ENCODE measurements around the gene MTUS2.

Gene MTUS2

DNA sequence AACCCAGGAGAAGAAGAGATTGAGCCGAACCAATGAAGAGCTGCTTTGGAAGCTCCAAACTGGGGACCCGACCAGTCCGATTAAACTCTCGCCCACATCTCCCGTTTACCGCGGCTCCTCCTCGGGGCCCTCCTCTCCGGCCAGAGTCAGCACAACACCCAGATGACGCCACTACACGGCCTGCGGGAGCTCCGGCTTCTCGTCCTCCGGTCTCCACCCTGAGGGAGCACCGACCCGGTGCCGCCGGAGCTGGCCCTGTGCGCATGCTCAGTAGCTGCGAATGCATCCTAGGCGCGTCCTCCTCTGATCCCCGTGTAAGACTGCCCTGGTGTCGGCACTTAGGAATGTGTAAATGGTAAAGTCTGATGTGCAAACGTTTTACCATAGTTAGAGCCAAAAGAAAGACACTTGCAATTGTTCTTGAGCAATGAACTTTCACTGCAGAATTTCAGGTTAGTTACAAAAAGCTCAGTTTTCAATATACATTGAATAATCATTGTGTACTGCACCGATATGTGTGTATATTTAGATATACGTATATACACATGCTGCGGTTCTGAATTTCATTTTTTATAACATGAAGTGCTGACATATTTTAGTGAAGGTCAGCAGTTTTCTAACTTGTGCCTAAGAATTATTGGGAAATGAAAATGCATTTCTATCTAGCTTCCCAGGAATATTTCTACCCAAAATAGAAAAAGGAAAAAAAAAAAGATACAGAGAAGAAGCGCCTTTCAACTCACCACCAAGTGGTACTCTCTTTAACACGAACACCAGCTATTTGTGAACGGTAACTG lies 683.1 kb downstream of the MTUS2 start:
- H3K9me2 ChIP-seq (replicated peaks; ENCODE audit: control insufficient read depth, low read length): no peaks in the 10 kb centered on the region
- H3K4me2 ChIP-seq (ENCODE audit: low read length): no peak overlapping the region
- H3K27me3 ChIP-seq (ENCODE audit: control insufficient read depth, low read length): peaks cover 21% of the 10 kb centered on the region
- no peaks in the 10 kb centered on the region for H3K36me3 ChIP-seq (ENCODE audit: control insufficient read depth, low read length)
- no peak overlapping the region for H3K27ac ChIP-seq (ENCODE audit: low read depth, low read length)
- H3K9me3 ChIP-seq (ENCODE audit: control insufficient read depth, insufficient read depth, low read length): no peaks in the 10 kb centered on the region
- peaks cover 5% of the 10 kb centered on the region for H4K20me1 ChIP-seq (ENCODE audit: control insufficient read depth, insufficient read depth, low read depth, low read length)
- H3F3A ChIP-seq (ENCODE audit: control insufficient read depth, insufficient read depth): no peaks in the 10 kb centered on the region
- H3K4me1 ChIP-seq (ENCODE audit: control insufficient read depth, low read length): no peaks in the 10 kb centered on the region
- no peaks in the 10 kb centered on the region for H3K79me2 ChIP-seq (ENCODE audit: control insufficient read depth, low read length)
- H3K4me3 ChIP-seq (ENCODE audit: low read length): no peak overlapping the region
- no peak for TF ChIP-seq EZH2phosphoT487 (IDR thresholded peaks at IDR 0.05; ENCODE audit: borderline replicate concordance, low read length)
- TF ChIP-seq, protein P1, sequence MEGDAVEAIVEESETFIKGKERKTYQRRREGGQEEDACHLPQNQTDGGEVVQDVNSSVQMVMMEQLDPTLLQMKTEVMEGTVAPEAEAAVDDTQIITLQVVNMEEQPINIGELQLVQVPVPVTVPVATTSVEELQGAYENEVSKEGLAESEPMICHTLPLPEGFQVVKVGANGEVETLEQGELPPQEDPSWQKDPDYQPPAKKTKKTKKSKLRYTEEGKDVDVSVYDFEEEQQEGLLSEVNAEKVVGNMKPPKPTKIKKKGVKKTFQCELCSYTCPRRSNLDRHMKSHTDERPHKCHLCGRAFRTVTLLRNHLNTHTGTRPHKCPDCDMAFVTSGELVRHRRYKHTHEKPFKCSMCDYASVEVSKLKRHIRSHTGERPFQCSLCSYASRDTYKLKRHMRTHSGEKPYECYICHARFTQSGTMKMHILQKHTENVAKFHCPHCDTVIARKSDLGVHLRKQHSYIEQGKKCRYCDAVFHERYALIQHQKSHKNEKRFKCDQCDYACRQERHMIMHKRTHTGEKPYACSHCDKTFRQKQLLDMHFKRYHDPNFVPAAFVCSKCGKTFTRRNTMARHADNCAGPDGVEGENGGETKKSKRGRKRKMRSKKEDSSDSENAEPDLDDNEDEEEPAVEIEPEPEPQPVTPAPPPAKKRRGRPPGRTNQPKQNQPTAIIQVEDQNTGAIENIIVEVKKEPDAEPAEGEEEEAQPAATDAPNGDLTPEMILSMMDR (IDR thresholded peaks at IDR 0.05; ENCODE audit: low read depth, low read length, poor library complexity, severe bottlenecking): no peak

DNA sequence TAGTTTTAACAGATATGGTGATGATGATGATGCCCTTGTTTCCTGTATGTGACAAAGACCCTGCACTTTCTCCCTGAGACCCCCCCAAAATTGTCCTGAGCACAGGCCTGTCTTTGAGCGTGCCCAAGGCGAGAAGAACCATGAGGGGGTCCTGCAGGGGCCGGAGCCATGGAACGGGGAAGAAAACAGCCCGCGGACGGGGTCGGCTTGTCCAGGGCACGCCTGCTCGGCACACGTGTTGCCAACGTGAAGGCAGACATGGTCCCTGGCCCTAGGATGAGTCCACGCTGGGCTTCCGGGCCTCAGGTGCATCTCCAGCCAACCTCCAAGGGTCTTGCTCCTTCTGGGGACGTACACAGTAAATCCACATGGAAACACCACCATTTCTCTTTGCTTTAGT lies 684.6 kb downstream of the MTUS2 start:
- no peaks in the 10 kb centered on the region for H3K4me1 ChIP-seq (ENCODE audit: control insufficient read depth, low read length)

DNA sequence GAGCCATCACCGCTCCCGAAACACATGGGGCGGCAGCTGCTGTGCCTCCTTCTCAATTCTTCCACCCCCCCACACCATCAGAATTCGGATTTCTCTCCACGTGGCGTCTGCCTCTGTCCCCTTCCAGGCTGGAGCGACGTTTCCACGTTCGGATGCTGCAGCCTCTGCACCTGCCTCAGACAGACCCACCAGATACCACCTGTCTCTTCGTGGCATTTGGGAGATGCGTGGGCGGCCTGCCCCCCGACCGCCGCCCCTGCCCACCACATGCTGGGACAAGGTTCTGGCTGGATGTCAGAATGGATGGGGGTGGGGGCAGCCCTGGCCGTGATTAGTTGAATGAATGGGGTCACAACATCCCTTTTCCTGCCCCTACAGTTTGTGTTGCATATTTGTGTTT lies 685.4 kb downstream of the MTUS2 start:
- Histone ChIP-seq H3K27me3 (ENCODE audit: control insufficient read depth, low read length) (peaks cover 8% of the 10 kb centered on the region), H3K4me3 (ENCODE audit: low read length) (no peak overlapping the region), H3K4me2 (ENCODE audit: low read length) (no peak overlapping the region), H3K79me2 (ENCODE audit: control insufficient read depth, low read length) (no peaks in the 10 kb centered on the region), H3K9me2 (replicated peaks; ENCODE audit: control insufficient read depth, low read length) (no peaks in the 10 kb centered on the region), H3F3A (ENCODE audit: control insufficient read depth, insufficient read depth) (peaks cover 12% of the 10 kb centered on the region), H3K27ac (ENCODE audit: low read depth, low read length) (no peak overlapping the region), H4K20me1 (ENCODE audit: control insufficient read depth, insufficient read depth, low read depth, low read length) (peaks cover 5% of the 10 kb centered on the region), H3K9me3 (ENCODE audit: control insufficient read depth, insufficient read depth, low read length) (no peaks in the 10 kb centered on the region), H3K4me1 (ENCODE audit: control insufficient read depth, low read length) (no peaks in the 10 kb centered on the region), H3K36me3 (ENCODE audit: control insufficient read depth, low read length) (no peaks in the 10 kb centered on the region)
- no peak for TF ChIP-seq EZH2phosphoT487 (IDR thresholded peaks at IDR 0.05; ENCODE audit: borderline replicate concordance, low read length)
- TF ChIP-seq, protein P1 (IDR thresholded peaks at IDR 0.05; ENCODE audit: low read depth, low read length, poor library complexity, severe bottlenecking): no peak

More for the DNA sequence above, 684.6 kb downstream of the MTUS2 start:
- H3K27ac ChIP-seq (ENCODE audit: low read depth, low read length): no peak overlapping the region
- H4K20me1 ChIP-seq (ENCODE audit: control insufficient read depth, insufficient read depth, low read depth, low read length): peaks cover 5% of the 10 kb centered on the region
- H3K9me2 ChIP-seq (replicated peaks; ENCODE audit: control insufficient read depth, low read length): no peaks in the 10 kb centered on the region
- H3K27me3 ChIP-seq (ENCODE audit: control insufficient read depth, low read length): peaks cover 16% of the 10 kb centered on the region
- H3F3A ChIP-seq (ENCODE audit: control insufficient read depth, insufficient read depth): peaks cover 9% of the 10 kb centered on the region; the same call in 1 of the 2 replicates
- H3K9me3 ChIP-seq (ENCODE audit: control insufficient read depth, insufficient read depth, low read length): no peaks in the 10 kb centered on the region
- H3K36me3 ChIP-seq (ENCODE audit: control insufficient read depth, low read length): no peaks in the 10 kb centered on the region
- H3K4me3 ChIP-seq (ENCODE audit: low read length): no peak overlapping the region
- no peak overlapping the region for H3K4me2 ChIP-seq (ENCODE audit: low read length)
- TF ChIP-seq EZH2phosphoT487 (IDR thresholded peaks at IDR 0.05; ENCODE audit: borderline replicate concordance, low read length): no peak
- TF ChIP-seq, protein P1 (IDR thresholded peaks at IDR 0.05; ENCODE audit: low read depth, low read length, poor library complexity, severe bottlenecking): no peak
- no peaks in the 10 kb centered on the region for H3K79me2 ChIP-seq (ENCODE audit: control insufficient read depth, low read length)

Measured in DOHH2 (cell line).